Esophagus (tissue), 2 donors: Measurements from ENCODE around the gene PPME1. TPM values are rescaled to one million over a fixed set of nuclear protein-coding genes. Genes with fewer than 3 reads are reported as not detected.

Experiments
- H3K27ac ChIP-seq, 2 donors: one replicate each; pipeline ENCODE4 v1.5.1; 2013; ENCODE audit warnings: low read depth in 2 of 2, mild to moderate bottlenecking in 2 of 2, inconsistent platforms in 1 of 2, low read length in 1 of 2, moderate library complexity in 1 of 2
- H3K27me3 ChIP-seq, 2 donors: one replicate each; pipeline ENCODE4 v1.6.1; 2013; ENCODE audit warnings: low read length in 2 of 2, control low read depth in 1 of 2, mild to moderate bottlenecking in 1 of 2; ENCODE audit not compliant: insufficient read depth in 2 of 2, control insufficient read depth in 1 of 2
- H3K36me3 ChIP-seq, 2 donors: one replicate each; pipeline ENCODE4 v1.6.1; 2013; ENCODE audit warnings: low read length in 1 of 2; ENCODE audit not compliant: control insufficient read depth in 2 of 2, insufficient read depth in 2 of 2
- H3K4me1 ChIP-seq, 2 donors: one replicate each; pipeline ENCODE4 v1.6.1; 2013; ENCODE audit warnings: low read length in 1 of 2; ENCODE audit not compliant: control insufficient read depth in 2 of 2, insufficient read depth in 2 of 2
- H3K4me3 ChIP-seq, 2 donors: one replicate each; pipeline ENCODE4 v1.5.1; 2013; ENCODE audit warnings: low read length in 2 of 2, mild to moderate bottlenecking in 2 of 2, low read depth in 1 of 2, moderate library complexity in 1 of 2
- H3K9me3 ChIP-seq, 2 donors: one replicate each; pipeline ENCODE4 v1.6.1; 2013; ENCODE audit warnings: mild to moderate bottlenecking in 2 of 2, low read depth in 1 of 2, low read length in 1 of 2, moderate library complexity in 1 of 2; ENCODE audit not compliant: control insufficient read depth in 2 of 2, insufficient read depth in 1 of 2
- WGBS, 2 donors: extraction: QIAGEN DNeasy Blood & Tissue Kit; methylation state at CpG; one replicate each; pipeline ENCODE4 v1.1.7; 2013; 5-methylcytosine and 5-hydroxymethylcytosine counted together
- polyA plus RNA-seq, 2 donors: library from polyadenylated mRNA; stranded (reverse); fragments of 200-250 nt; gene quantifications; one replicate each; pipeline ENCODE4 v1.2.3, GENCODE V29; 2013
- donor health status: healthy with polysubstance abuse.
- donor health status: Bipolar disorder and iron deficiency.

The PPME1 gene
- polyA plus RNA-seq, 2 donors, result 25.9 to 27.0 TPM

DNA sequence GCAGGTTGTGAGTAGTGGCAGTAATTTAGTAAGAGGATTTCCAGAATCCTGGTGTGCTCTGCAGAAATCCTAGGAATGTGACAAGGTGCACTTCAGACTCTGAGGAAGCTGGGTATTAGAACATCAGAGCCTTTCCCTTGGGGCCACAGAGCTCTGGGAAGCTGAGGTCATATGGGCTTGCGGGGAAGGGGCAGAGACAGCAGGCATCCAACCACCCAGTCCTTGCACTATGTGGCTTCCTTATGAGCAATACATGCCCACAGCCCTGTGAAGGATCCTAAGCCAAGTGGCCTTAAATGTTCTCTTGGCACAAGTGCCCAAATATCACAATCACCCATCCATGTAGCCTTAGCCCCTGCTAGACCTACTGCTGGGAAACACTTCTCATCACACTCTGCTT lies 94.2 kb downstream of the PPME1 start:
- no peaks in the 10 kb centered on the region for H3K9me3 ChIP-seq
- no peak overlapping the region for H3K27ac ChIP-seq
- 97 to 100% methylated on average over 1 of the region's 1 CpG for WGBS, 2 donors
- H3K36me3 ChIP-seq, result no peaks in the 10 kb centered on the region
- H3K4me1 ChIP-seq, result peaks cover 0 to 2% of the 10 kb centered on the region in 2 donors
- H3K4me3 ChIP-seq, result no peak overlapping the region
- H3K27me3 ChIP-seq, result no peaks in the 10 kb centered on the region

- no peak overlapping the region for H3K27ac ChIP-seq
- H3K4me3 ChIP-seq, result no peak overlapping the region
- peaks cover 0 to 2% of the 10 kb centered on the region in 2 donors for H3K4me1 ChIP-seq
- no peaks in the 10 kb centered on the region for H3K27me3 ChIP-seq
- H3K36me3 ChIP-seq, result no peaks in the 10 kb centered on the region
- no peaks in the 10 kb centered on the region for H3K9me3 ChIP-seq
- WGBS, 2 donors, result 87 to 89% methylated on average over 6 of the region's 6 CpGs
Measured at GRCh38 chr11:74267014-74267413, 95.9 kb downstream of the PPME1 start.

GRCh38 chr11:74268456-74268855 lies 97.4 kb downstream of the PPME1 start:
- 57% methylated on average over 4 of the region's 4 CpGs for WGBS, 2 donors

GRCh38 chr11:74269161-74269811 lies 98.2 kb downstream of the PPME1 start:
- WGBS, 2 donors, result 56 to 63% methylated on average over 11 of the region's 11 CpGs
- no peak overlapping the region for H3K27ac ChIP-seq

More at GRCh38 chr11:74268456-74268855, 97.4 kb downstream of the PPME1 start:
- Histone ChIP-seq H3K27ac (no peak overlapping the region), H3K4me1 (peaks cover 0 to 2% of the 10 kb centered on the region in 2 donors), H3K36me3 (no peaks in the 10 kb centered on the region), H3K4me3 (no peak overlapping the region), H3K27me3 (no peaks in the 10 kb centered on the region), H3K9me3 (no peaks in the 10 kb centered on the region)

DNA sequence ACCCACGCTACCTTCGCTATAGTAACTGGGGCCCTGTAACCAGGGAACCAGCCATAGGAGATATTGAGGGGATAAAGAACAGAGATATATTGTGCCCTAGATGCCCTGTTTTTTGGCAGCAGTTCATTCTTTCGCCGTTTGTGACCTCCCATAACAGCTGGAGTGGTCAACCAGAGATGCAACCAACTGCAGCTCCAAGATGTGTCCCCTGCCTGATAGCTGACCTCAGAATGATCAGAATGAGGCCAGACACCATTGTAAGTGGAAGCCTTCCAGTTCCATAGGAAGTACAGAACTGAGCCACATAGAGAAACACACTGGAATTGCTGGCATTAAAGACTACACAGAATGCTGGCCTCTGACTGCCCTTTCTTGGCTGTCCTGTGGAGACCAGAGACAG lies 101.2 kb downstream of the PPME1 start:
- 90 to 93% methylated on average over 4 of the region's 4 CpGs for WGBS, 2 donors

More at GRCh38 chr11:74269161-74269811, 98.2 kb downstream of the PPME1 start:
- Histone ChIP-seq H3K27me3 (no peaks in the 10 kb centered on the region), H3K4me3 (no peak overlapping the region), H3K36me3 (no peaks in the 10 kb centered on the region), H3K4me1 (peaks cover 0 to 2% of the 10 kb centered on the region in 2 donors), H3K9me3 (no peaks in the 10 kb centered on the region)

DNA sequence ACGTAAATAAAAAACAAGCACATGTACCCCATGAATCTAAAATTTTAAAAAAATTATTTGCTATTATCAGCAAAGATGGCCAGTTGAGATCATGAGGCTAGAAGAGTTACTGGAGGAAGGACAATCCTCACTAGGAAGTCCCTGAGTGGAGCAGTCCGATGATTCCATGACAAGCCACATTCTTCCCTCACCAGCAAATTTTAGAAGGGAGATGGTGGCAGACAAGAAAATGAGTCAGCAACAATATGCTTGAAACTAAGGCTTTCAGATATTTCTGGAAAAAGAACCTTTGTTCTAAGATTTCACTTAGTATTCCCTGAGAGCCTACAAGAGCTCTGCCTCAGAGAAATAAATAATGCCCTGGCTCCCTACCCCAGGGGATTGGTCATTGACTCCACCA lies 105.5 kb downstream of the PPME1 start:
- Histone ChIP-seq H3K36me3 (no peaks in the 10 kb centered on the region), H3K4me1 (no peaks in the 10 kb centered on the region), H3K27me3 (no peaks in the 10 kb centered on the region), H3K9me3 (no peaks in the 10 kb centered on the region), H3K4me3 (no peak overlapping the region), H3K27ac (no peak overlapping the region)
- 86 to 95% methylated on average over 2 of the region's 2 CpGs for WGBS, 2 donors

More for the DNA sequence above, 101.2 kb downstream of the PPME1 start:
- Histone ChIP-seq H3K4me1 (peaks cover 0 to 2% of the 10 kb centered on the region in 2 donors), H3K36me3 (no peaks in the 10 kb centered on the region), H3K4me3 (no peak overlapping the region), H3K27me3 (no peaks in the 10 kb centered on the region), H3K9me3 (no peaks in the 10 kb centered on the region), H3K27ac (no peak overlapping the region)

DNA sequence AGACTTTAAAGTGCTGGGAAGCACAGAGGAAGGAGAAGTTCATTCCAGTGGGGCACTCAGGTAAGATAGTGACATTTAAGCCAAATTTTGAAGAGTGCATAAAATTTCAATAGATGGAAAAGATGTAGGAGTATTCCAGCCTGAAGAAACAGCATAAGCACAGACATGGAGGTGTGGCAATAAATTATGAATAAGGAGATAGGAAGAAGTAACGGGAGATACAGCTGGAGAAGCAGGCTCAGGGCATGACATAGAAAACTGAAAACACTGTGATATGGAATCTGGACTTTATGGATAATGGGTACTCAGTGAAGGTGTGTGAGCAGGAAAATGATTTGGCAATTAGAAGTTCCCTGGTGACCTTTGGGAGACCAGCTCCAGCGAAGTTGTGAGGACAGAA lies 107.0 kb downstream of the PPME1 start:
- Histone ChIP-seq H3K4me1 (peaks cover 0 to 3% of the 10 kb centered on the region in 2 donors), H3K27me3 (no peaks in the 10 kb centered on the region), H3K9me3 (no peaks in the 10 kb centered on the region), H3K4me3 (no peak overlapping the region), H3K36me3 (no peaks in the 10 kb centered on the region), H3K27ac (no peak overlapping the region)
- WGBS, 2 donors, result 82 to 91% methylated on average over 2 of the region's 2 CpGs

GRCh38 chr11:74278721-74279161 lies 107.7 kb downstream of the PPME1 start:
- Histone ChIP-seq H3K36me3 (no peaks in the 10 kb centered on the region), H3K4me1 (peaks cover 0 to 4% of the 10 kb centered on the region in 2 donors), H3K27ac (no peak overlapping the region), H3K27me3 (no peaks in the 10 kb centered on the region), H3K4me3 (no peak overlapping the region), H3K9me3 (no peaks in the 10 kb centered on the region)
- WGBS, 2 donors, result 64 to 70% methylated on average over 1 of the region's 1 CpG

GRCh38 chr11:74279256-74279655 lies 108.2 kb downstream of the PPME1 start:
- WGBS, 2 donors, result 81 to 90% methylated on average over 5 of the region's 5 CpGs
- H3K9me3 ChIP-seq, result no peaks in the 10 kb centered on the region
- no peaks in the 10 kb centered on the region for H3K27me3 ChIP-seq
- H3K36me3 ChIP-seq, result no peaks in the 10 kb centered on the region
- H3K27ac ChIP-seq, result no peak overlapping the region
- H3K4me3 ChIP-seq, result no peak overlapping the region
- H3K4me1 ChIP-seq, result peaks cover 0 to 4% of the 10 kb centered on the region in 2 donors

DNA sequence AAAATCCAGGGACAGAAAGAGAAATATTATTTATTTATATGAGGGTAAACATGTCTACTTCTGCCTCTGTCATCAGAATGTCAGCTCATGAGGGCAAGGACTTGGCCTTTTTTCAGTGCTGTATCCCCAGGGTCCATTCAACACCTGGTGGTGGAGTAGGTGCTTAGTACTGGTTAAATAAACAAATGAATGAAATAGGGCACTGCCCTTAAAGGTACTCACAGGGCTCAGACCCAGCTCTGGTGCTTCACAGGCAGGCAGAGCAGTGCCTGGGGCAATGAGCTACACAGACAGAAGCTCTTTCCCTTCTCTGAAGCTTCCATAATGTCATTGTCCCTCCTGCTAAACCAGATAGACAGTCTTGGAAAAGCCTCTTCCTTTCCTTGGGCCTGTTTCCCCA lies 109.4 kb downstream of the PPME1 start:
- no peaks in the 10 kb centered on the region for H3K27me3 ChIP-seq
- no peaks in the 10 kb centered on the region for H3K36me3 ChIP-seq
- H3K4me3 ChIP-seq, result no peak overlapping the region
- H3K27ac ChIP-seq, result no peak overlapping the region
- H3K9me3 ChIP-seq, result no peaks in the 10 kb centered on the region
- peaks cover 0 to 4% of the 10 kb centered on the region in 2 donors for H3K4me1 ChIP-seq
